GM18505 (cell line): ENCODE data around the gene SSBP2.

Experiments
- ATAC-seq: cut with Tn5 transposase; IDR thresholded peaks from one replicate; pipeline ENCODE4 v1.9.1; 2021; ENCODE audit not compliant: unreplicated experiment
- POLR2A ChIP-seq: IDR thresholded peaks from 4 replicates; pipeline ENCODE4 v1.6.1; 2011; ENCODE audit warnings: borderline replicate concordance; ENCODE audit not compliant: insufficient read depth, insufficient read length; ENCODE audit errors: extremely low read depth

The SSBP2 gene

GRCh38 chr5:81756016-81756415 lies 5.1 kb upstream of the SSBP2 start:
- no peak for TF ChIP-seq POLR2A
- no peak for ATAC-seq

- no peak for ATAC-seq
- TF ChIP-seq POLR2A, result no peak
Observed at GRCh38 chr5:81755320-81755719, 4.4 kb upstream of the SSBP2 start.

DNA sequence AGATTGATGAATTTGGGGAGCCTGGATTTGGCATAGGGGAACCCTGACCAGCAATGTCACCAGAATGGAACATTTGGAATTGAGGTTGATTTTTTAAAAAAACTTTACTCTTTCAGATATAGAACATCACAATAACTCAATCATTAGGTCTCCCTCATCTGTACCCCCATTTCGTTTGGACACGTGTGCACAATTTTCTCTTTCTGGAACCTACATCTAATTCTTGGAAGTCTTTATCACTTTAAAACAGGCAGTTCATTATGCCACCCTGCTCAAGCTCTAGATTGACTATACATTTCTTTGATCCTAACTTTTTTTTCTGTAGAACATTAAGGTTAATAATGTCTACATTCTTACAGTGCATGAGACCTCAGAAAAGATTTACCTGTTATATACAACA lies 3.7 kb upstream of the SSBP2 start:
- ATAC-seq, result no peak

GRCh38 chr5:81753429-81753828 lies 2.5 kb upstream of the SSBP2 start:
- no peak for ATAC-seq
- TF ChIP-seq POLR2A, result no peak

More for the DNA sequence above, 3.7 kb upstream of the SSBP2 start:
- TF ChIP-seq POLR2A, result no peak

DNA sequence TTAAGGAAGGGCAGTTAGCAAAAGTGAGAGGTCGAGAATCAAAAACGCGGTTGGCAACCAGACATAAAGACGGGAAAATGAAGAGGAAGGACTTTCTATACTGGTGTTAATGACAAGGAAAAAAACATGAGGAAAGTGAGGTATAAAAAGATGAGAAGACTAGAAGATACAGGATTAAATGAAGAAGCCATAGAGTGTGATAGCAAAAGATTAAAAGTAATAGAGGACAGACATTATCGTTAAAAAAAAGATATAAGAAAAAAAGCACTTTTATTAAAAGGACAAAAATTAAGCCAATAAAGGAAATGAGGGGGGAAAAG lies 1.7 kb upstream of the SSBP2 start:
- no peak for TF ChIP-seq POLR2A
- no peak for ATAC-seq

- no peak for TF ChIP-seq POLR2A
- no peak for ATAC-seq
Observed at GRCh38 chr5:81751836-81752643, 1.1 kb upstream of the SSBP2 start.

GRCh38 chr5:81750308-81751008 lies 439 bp downstream of the SSBP2 start:
- ATAC-seq, result peak; percentile 17
- peak; percentile 51 for TF ChIP-seq POLR2A

DNA sequence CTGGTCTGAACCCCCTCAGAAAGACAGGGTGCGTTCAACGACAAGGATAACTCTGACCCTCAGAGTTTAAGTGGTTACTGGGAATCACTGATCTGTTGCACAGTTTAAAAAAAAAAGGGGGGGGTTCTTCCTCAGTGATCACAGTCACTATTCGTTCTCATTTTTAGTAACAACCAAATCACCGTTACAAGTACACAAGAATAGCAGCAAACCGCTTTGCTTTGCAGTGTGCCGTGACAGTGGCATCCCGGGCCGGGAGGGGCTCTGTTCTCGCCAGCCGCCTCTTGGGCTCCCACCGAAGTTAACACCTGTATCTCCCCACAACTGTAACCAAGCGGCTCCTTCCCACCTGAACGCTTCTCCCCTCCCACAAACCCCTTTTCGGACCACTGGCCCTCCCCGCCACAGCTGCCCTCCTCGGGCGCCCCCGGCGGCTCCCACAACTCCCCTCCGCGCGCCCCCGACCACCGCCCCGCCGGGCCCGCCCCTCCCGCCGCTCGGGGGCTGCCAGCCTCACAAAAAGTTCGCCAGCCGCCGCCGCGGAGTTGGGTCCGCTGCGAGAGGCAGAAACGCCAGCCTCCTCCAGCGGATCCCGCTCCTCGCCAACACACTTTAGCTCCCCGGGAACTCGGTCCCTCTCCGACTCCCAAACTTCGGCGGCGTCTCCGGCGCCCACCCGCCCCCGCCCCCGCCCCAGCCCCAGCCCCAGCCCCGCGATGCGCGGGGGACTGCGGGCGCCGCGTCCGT lies 1.2 kb downstream of the SSBP2 start:
- TF ChIP-seq POLR2A, result peak; percentile 68
- peak; percentile 48 for ATAC-seq

DNA sequence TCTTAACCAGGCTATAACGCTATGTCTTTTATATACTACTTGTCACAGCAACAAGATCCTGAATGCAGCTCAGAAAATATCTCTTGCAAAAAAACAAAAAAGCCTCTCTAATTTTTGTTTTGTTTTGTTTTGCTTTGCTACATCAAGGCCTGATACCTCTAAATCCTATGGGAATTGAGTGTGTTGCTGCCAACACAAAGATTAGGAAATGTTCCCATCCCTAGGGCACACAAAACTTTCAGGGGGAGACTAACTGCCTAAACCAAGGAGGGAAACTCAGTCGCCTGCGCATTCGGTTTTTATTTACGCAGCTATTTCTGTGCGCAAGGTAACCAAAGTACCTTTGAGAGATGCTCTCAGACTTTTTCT lies 1.7 kb downstream of the SSBP2 start:
- no peak for TF ChIP-seq POLR2A
- no peak for ATAC-seq

DNA sequence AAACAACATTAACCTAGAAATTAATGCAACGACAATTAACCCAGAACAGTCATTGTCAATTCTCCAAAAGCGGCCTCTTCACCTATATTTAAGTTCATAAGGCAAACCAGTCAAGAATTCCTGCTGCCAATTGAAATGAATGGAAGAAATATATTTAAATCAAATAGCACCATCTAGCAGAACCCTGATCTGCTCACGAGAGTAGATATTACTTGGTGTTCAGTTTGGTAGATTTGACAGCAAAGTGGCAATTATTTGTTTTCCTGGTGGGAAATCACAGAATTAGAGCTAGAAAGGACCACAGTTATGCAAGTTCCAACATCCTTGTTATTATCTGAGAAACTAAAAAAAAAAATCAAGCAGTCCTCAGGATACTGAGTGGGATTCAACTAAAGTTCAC lies 2.3 kb downstream of the SSBP2 start:
- ATAC-seq, result no peak
- TF ChIP-seq POLR2A, result no peak

DNA sequence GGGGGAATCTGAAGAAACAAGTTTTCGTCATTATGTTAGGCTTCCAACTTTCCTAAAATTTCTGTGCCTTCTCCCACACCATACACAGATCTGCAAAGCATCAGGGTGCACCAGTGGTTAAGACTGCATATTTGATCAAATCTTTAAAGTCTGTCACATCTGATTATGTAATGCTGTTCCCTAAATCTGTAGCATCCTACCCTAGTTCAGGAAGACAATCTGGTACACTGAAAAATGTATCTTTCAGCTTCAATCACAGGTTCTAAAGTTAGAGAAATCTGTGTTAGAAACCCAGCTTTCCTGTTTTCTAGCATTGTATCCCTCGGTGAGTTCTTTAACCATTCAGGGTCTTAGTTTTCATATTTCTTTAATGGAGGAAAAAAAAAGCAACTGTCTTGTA lies 3.9 kb downstream of the SSBP2 start:
- TF ChIP-seq POLR2A, result no peak
- no peak for ATAC-seq

DNA sequence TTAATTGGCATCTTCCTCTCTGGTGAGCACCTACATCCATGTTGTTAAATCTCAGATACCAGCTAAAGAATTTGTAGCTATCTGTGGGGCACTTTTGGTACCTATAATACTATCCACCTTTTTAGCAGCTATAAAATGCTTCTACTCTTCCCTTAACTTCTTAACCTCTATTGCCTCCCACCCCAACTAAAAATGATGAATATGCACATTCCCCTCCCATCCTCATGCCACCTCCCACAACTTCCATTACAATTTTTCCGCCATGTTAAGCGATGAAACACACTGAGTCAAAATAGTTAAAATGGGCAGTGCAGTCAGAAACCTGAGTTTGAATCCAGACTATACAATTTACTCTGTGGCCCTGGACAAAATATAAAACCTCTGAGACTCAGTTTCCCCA lies 10.1 kb downstream of the SSBP2 start:
- TF ChIP-seq POLR2A, result no peak
- no peak for ATAC-seq

DNA sequence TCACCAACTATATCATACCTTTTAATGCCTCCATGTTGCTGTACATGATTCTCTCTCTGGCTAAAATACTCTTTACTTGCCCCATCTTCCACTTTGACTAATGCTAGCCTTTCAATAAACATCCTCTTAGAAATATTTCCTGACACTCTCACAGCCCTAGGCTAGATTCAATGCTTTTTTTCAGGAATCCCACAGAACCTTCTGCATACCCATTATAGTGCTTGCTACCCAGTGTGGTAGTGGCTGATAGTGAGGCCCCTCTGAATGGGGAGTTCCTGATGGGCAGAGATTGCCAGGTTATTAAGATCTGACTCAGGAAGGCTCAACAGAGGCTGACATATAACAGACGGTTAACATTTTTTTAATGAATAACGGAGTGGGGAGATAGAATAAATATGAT lies 11.6 kb downstream of the SSBP2 start:
- no peak for TF ChIP-seq POLR2A
- no peak for ATAC-seq

DNA sequence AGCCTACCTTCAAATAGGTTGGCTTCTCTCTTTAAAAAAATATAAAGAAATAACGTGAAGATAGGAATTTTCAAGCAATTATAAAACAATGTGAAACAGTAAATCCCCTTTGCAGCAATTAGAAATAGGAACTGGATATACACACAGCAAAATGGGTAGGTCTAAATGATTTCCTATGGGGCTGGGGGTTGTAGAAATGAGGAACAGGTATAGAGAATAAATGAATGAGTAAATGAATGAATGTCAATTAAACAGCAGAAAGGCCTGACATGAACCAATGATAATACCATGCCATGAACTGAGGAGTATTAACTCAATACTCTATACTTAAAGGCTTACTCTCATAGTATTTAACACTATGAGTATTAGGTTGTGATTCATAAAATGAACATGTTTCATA lies 21.6 kb downstream of the SSBP2 start:
- ATAC-seq, result no peak
- no peak for TF ChIP-seq POLR2A
